Large intestine (tissue), 3 donors: ENCODE measurements around the gene RHEB. TPM values are rescaled to one million over a fixed set of nuclear protein-coding genes. Genes with fewer than 3 reads are reported as not detected.

Source experiments
- DNase-seq, 2 donors: peaks; one replicate each; pipeline versions ENCODE4 v3.0.0 to v3.0.0-alpha.2; 2013
- H3K27ac ChIP-seq: one replicate; pipeline ENCODE4 v1.5.1; 2013; ENCODE audit warnings: low read length
- H3K27me3 ChIP-seq: 2 replicates; pipeline ENCODE4 v1.6.1; 2013; ENCODE audit warnings: low read length; ENCODE audit not compliant: control insufficient read depth, insufficient read depth
- H3K36me3 ChIP-seq: 2 replicates; pipeline ENCODE4 v1.6.1; 2013; ENCODE audit warnings: low read length; ENCODE audit not compliant: control insufficient read depth, insufficient read depth
- H3K4me1 ChIP-seq: one replicate; pipeline ENCODE4 v1.6.1; 2013; ENCODE audit warnings: low read length; ENCODE audit not compliant: control insufficient read depth, insufficient read depth
- H3K4me3 ChIP-seq: one replicate; pipeline ENCODE4 v1.5.1; 2013; ENCODE audit warnings: low read length
- H3K9me3 ChIP-seq: one replicate; pipeline ENCODE4 v1.6.1; 2013; ENCODE audit warnings: mild to moderate bottlenecking, low read depth, low read length, moderate library complexity; ENCODE audit not compliant: control insufficient read depth
- WGBS: methylation state at CpG from one replicate; pipeline ENCODE4 v1.1.5; 2013; ENCODE audit warnings: low lambda C conversion rate; ENCODE audit not compliant: insufficient coverage; 5-methylcytosine and 5-hydroxymethylcytosine counted together
- polyA plus RNA-seq: library from polyadenylated mRNA; unstranded; fragments of 120-200 nt; gene quantifications from one replicate; pipeline ENCODE4 v1.2.1, GENCODE V29; 2013

The RHEB gene
- polyA plus RNA-seq, 1 donor, result 78.7 TPM

GRCh38 chr7:151551820-151552219, 32.1 kb upstream of the RHEB start:
- no peak overlapping the region for H3K27ac ChIP-seq
- no CpG with 5 or more reads among the region's 7 CpGs for WGBS
- H3K4me3 ChIP-seq, result no peak overlapping the region
- H3K27me3 ChIP-seq, result no peaks in the 10 kb centered on the region
- H3K4me1 ChIP-seq, result no peaks in the 10 kb centered on the region
- peaks cover 3% of the 10 kb centered on the region for H3K36me3 ChIP-seq
- no peak for DNase-seq
- no peaks in the 10 kb centered on the region for H3K9me3 ChIP-seq

- H3K4me1 ChIP-seq, result no peaks in the 10 kb centered on the region
- no peaks in the 10 kb centered on the region for H3K9me3 ChIP-seq
- WGBS, result 60% methylated on average over 1 of the region's 3 CpGs
- DNase-seq, result peak; percentile 34 to 67
- no peak overlapping the region for H3K4me3 ChIP-seq
- H3K36me3 ChIP-seq, result no peaks in the 10 kb centered on the region
- H3K27ac ChIP-seq, result no peak overlapping the region
- peaks cover 4% of the 10 kb centered on the region for H3K27me3 ChIP-seq
Observed at GRCh38 chr7:151550656-151551286, 31.1 kb upstream of the RHEB start.

- Histone ChIP-seq H3K27ac (no peak overlapping the region), H3K4me1 (no peaks in the 10 kb centered on the region), H3K27me3 (peaks cover 4% of the 10 kb centered on the region), H3K36me3 (no peaks in the 10 kb centered on the region), H3K9me3 (no peaks in the 10 kb centered on the region), H3K4me3 (no peak overlapping the region)
- WGBS, result no CpG with 5 or more reads among the region's 6 CpGs
- DNase-seq, result no peak
Observed at GRCh38 chr7:151549644-151550043, 29.9 kb upstream of the RHEB start.

GRCh38 chr7:151549083-151549482, 29.4 kb upstream of the RHEB start:
- no peak overlapping the region for H3K27ac ChIP-seq
- 100% methylated on average over 2 of the region's 7 CpGs for WGBS
- no peaks in the 10 kb centered on the region for H3K36me3 ChIP-seq
- peaks cover 4% of the 10 kb centered on the region for H3K27me3 ChIP-seq
- no peaks in the 10 kb centered on the region for H3K4me1 ChIP-seq
- H3K9me3 ChIP-seq, result no peaks in the 10 kb centered on the region
- no peak overlapping the region for H3K4me3 ChIP-seq
- no peak for DNase-seq

GRCh38 chr7:151544183-151544582, 24.5 kb upstream of the RHEB start:
- Histone ChIP-seq H3K4me1 (no peaks in the 10 kb centered on the region), H3K27ac (no peak overlapping the region), H3K27me3 (peaks cover 4% of the 10 kb centered on the region), H3K4me3 (no peak overlapping the region), H3K9me3 (no peaks in the 10 kb centered on the region), H3K36me3 (no peaks in the 10 kb centered on the region)
- no peak for DNase-seq

- 100% methylated on average over 2 of the region's 6 CpGs for WGBS
- Histone ChIP-seq H3K9me3 (no peaks in the 10 kb centered on the region), H3K36me3 (no peaks in the 10 kb centered on the region), H3K27ac (no peak overlapping the region), H3K27me3 (peaks cover 4% of the 10 kb centered on the region), H3K4me1 (no peaks in the 10 kb centered on the region), H3K4me3 (no peak overlapping the region)
- DNase-seq, result no peak
Observed at GRCh38 chr7:151542606-151543130, 23.0 kb upstream of the RHEB start.

- H3K36me3 ChIP-seq, result no peaks in the 10 kb centered on the region
- H3K27ac ChIP-seq, result no peak overlapping the region
- no CpG with 5 or more reads among the region's 17 CpGs for WGBS
- DNase-seq, result no peak
- H3K27me3 ChIP-seq, result peaks cover 4% of the 10 kb centered on the region
- no peaks in the 10 kb centered on the region for H3K9me3 ChIP-seq
- no peaks in the 10 kb centered on the region for H3K4me1 ChIP-seq
- no peak overlapping the region for H3K4me3 ChIP-seq
Observed at GRCh38 chr7:151541709-151542499, 22.2 kb upstream of the RHEB start.

- no peak for DNase-seq
- H3K4me1 ChIP-seq, result no peaks in the 10 kb centered on the region
- no peak overlapping the region for H3K4me3 ChIP-seq
- H3K27ac ChIP-seq, result no peak overlapping the region
- no peaks in the 10 kb centered on the region for H3K36me3 ChIP-seq
- H3K27me3 ChIP-seq, result no peaks in the 10 kb centered on the region
- no CpG with 5 or more reads among the region's 4 CpGs for WGBS
- no peaks in the 10 kb centered on the region for H3K9me3 ChIP-seq
Observed at GRCh38 chr7:151540146-151540545, 20.5 kb upstream of the RHEB start.

- no peak overlapping the region for H3K4me3 ChIP-seq
- no peak overlapping the region for H3K27ac ChIP-seq
- DNase-seq, result no peak
- H3K36me3 ChIP-seq, result no peaks in the 10 kb centered on the region
- H3K9me3 ChIP-seq, result no peaks in the 10 kb centered on the region
- WGBS, result no CpG with 5 or more reads among the region's 9 CpGs
- no peaks in the 10 kb centered on the region for H3K27me3 ChIP-seq
- H3K4me1 ChIP-seq, result no peaks in the 10 kb centered on the region
Observed at GRCh38 chr7:151539088-151539671, 19.5 kb upstream of the RHEB start.

- Histone ChIP-seq H3K4me3 (no peak overlapping the region), H3K9me3 (no peaks in the 10 kb centered on the region), H3K27ac (no peak overlapping the region), H3K4me1 (no peaks in the 10 kb centered on the region), H3K27me3 (no peaks in the 10 kb centered on the region), H3K36me3 (no peaks in the 10 kb centered on the region)
- DNase-seq, result no peak
- WGBS, result 49% methylated on average over 4 of the region's 8 CpGs
Observed at GRCh38 chr7:151537818-151538561, 18.3 kb upstream of the RHEB start.
